Ramos (cell line): ENCODE measurements around the gene TCF25.

Experiments
- in situ Hi-C: fragments of 300-500 bp; cut with MboI; formaldehyde crosslinking; loops from one replicate; pipeline ENCODE4 v1.14.3; 2022; ENCODE audit warnings: low sequenced_read_pairs; ENCODE audit not compliant: unreplicated experiment

Gene TCF25

GRCh38 chr16:89958068-89958467 is 84.7 kb downstream of the TCF25 start:
- in situ Hi-C loops = no loop called here

GRCh38 chr16:89958596-89958995 is 85.2 kb downstream of the TCF25 start:
- in situ Hi-C loops = no loop called here

DNA sequence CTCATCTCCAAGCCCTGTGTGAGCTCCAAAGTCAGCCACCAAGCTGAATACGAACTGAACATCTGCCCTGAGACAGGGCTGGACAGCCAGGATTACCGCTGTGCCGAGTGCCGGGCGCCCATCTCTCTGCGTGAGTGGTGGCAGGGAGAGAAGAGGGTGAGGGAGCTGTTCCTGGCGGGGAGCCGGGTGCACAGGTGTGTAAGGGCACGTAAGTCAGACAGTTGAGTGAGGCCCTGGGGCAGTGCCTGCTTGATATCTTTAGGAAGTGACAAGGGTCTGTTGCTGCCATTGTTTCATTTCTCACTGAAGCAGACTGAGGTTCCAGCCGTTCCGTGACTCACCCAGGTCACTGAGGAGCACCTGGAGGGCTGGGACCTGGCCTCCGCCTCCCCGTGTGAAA is 87.6 kb downstream of the TCF25 start:
- in situ Hi-C loops = no loop called here
